Epithelial cell of proximal tubule (primary cell): Measurements from ENCODE around the gene ANKRD40CL. TPM values are rescaled to one million over a fixed set of nuclear protein-coding genes. Genes with fewer than 3 reads are reported as not detected.

Source experiments
- total RNA-seq: library from RNA; depleted of rRNA; stranded (reverse); fragments of >200 nt; gene quantifications from 2 replicates; pipeline ENCODE4 v1.2.3, GENCODE V29; 2015

ANKRD40CL gene
- total RNA-seq, 1 donor from 2014 or later: not detected

Other genes with a start within 250 kb of the ANKRD40CL start
- gene EPN3, start 234.8 kb downstream of the ANKRD40CL start, total RNA-seq: 2.8 and 3.3 TPM in 2 replicates
- gene SPATA20, start 220.3 kb downstream of the ANKRD40CL start, total RNA-seq: 45.5 and 70.2 TPM in 2 replicates
- not detected in 2 replicates for gene CACNA1G, start 206.8 kb downstream of the ANKRD40CL start, total RNA-seq
- 6.3 and 6.6 TPM in 2 replicates for gene ABCC3, start 132.6 kb downstream of the ANKRD40CL start, total RNA-seq
- gene ANKRD40, start 59.6 kb downstream of the ANKRD40CL start, total RNA-seq: 27.3 and 42.2 TPM in 2 replicates
- 25.8 and 54.1 TPM in 2 replicates for gene LUC7L3, start 47.9 kb downstream of the ANKRD40CL start, total RNA-seq
- not detected in 2 replicates for gene WFIKKN2, start 68.1 kb upstream of the ANKRD40CL start, total RNA-seq
- 4.4 and 4.6 TPM in 2 replicates for gene TOB1, start 98.8 kb upstream of the ANKRD40CL start, total RNA-seq